Psoas muscle (tissue), 8 donors: ENCODE results near the gene PRDM2. TPM values are rescaled to one million over a fixed set of nuclear protein-coding genes. Genes with fewer than 3 reads are reported as not detected.

Experiments
- ATAC-seq, 4 donors: fragments of 200-7000 bp; cut with Tn5 transposase; one replicate each; pipeline ENCODE4 v1.9.1; 2020; ENCODE audit warnings: moderate library complexity in 3 of 4, mild to moderate bottlenecking in 2 of 4
- DNase-seq, 2 donors: peaks; one replicate each; pipeline ENCODE4 v3.0.0-alpha.2; 2020
- H3K27ac ChIP-seq: fragments of 200-600 bp; one replicate; pipeline ENCODE4 v1.8.0; 2022
- H3K27me3 ChIP-seq, 3 donors: fragments of 200-600 bp in 1 of 3; one replicate each; pipeline versions ENCODE4 v1.6.1 to v1.8.0; 2013 to 2022; ENCODE audit warnings: low read length in 2 of 3, mild to moderate bottlenecking in 2 of 3, moderate library complexity in 1 of 3; ENCODE audit not compliant: insufficient read depth in 3 of 3
- H3K36me3 ChIP-seq, 2 donors: fragments of 200-600 bp in 1 of 2; one replicate each; pipeline versions ENCODE4 v1.6.1 to v1.8.0; 2013 to 2022; ENCODE audit warnings: low read depth in 1 of 2, mild to moderate bottlenecking in 1 of 2, moderate library complexity in 1 of 2; ENCODE audit not compliant: insufficient read depth in 1 of 2
- H3K4me1 ChIP-seq: fragments of 200-600 bp; one replicate; pipeline ENCODE4 v1.8.0; 2022
- H3K4me3 ChIP-seq: fragments of 200-600 bp; one replicate; pipeline ENCODE4 v1.8.0; 2022; ENCODE audit warnings: mild to moderate bottlenecking
- H3K9me3 ChIP-seq: fragments of 200-600 bp; one replicate; pipeline ENCODE4 v1.8.0; 2022
- WGBS, 3 donors: extraction: QIAGEN DNeasy Blood & Tissue Kit; methylation state at CpG; one replicate each; pipeline versions ENCODE4 v1.1.6 to v1.1.7; 2013; 5-methylcytosine and 5-hydroxymethylcytosine counted together
- intact Hi-C, 2 donors: fragments of 100-400 bp; cut with DNase I; formaldehyde crosslinking; loops; one replicate each; pipeline versions ENCODE4 v1.11.0 to v1.14.2; 2022
- polyA plus RNA-seq, 3 donors: library from polyadenylated mRNA; stranded (reverse); fragments of 200-250 nt; gene quantifications; one replicate each; pipeline ENCODE4 v1.2.3, GENCODE V29; 2013
- total RNA-seq, 4 donors: library from RNA; stranded (reverse); fragmentation: NEBNext Ultra II Directional in 2 of 4; extraction: Animal tissue kit (Norgen Biotek cat#: 25700) in 2 of 4; gene quantifications; one replicate each; pipeline versions ENCODE4 v1.2.1 to v1.2.4, GENCODE V29; 2021 to 2023
- TF ChIP-seq, protein P1 (sequence below): fragments of 200-600 bp; IDR thresholded peaks from one replicate; pipeline ENCODE4 v1.8.0; 2022; ENCODE audit warnings: antibody characterized with exemption
- donor health status: healthy with polysubstance abuse.
- donor health status: DM: no; HTN: no; CAD: no; lungs with moderate emphysema.
- donor health status: Bipolar disorder and iron deficiency.
- donor health status: healthy.
- donor health status: DM: yes; HTN: yes; CAD: no.
- donor health status: DM: no; HTN: no; CAD: no.
- donor health status: DM: no; HTN: no; CAD: no.
- donor health status: DM: yes; HTN: yes; CAD: no.

Gene PRDM2
- total and polyA plus RNA-seq, 7 donors: 12.1 to 84.3 (median 44.3) TPM

DNA sequence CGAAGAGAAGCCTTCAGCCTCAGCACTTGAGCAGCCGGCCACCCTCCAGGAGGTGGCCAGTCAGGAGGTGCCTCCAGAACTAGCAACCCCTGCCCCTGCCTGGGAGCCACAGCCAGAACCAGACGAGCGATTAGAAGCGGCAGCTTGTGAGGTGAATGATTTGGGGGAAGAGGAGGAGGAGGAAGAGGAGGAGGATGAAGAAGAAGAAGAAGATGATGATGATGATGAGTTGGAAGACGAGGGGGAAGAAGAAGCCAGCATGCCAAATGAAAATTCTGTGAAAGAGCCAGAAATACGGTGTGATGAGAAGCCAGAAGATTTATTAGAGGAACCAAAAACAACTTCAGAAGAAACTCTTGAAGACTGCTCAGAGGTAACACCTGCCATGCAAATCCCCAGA lies 78.4 kb downstream of the PRDM2 start:
- TF ChIP-seq, protein P1, sequence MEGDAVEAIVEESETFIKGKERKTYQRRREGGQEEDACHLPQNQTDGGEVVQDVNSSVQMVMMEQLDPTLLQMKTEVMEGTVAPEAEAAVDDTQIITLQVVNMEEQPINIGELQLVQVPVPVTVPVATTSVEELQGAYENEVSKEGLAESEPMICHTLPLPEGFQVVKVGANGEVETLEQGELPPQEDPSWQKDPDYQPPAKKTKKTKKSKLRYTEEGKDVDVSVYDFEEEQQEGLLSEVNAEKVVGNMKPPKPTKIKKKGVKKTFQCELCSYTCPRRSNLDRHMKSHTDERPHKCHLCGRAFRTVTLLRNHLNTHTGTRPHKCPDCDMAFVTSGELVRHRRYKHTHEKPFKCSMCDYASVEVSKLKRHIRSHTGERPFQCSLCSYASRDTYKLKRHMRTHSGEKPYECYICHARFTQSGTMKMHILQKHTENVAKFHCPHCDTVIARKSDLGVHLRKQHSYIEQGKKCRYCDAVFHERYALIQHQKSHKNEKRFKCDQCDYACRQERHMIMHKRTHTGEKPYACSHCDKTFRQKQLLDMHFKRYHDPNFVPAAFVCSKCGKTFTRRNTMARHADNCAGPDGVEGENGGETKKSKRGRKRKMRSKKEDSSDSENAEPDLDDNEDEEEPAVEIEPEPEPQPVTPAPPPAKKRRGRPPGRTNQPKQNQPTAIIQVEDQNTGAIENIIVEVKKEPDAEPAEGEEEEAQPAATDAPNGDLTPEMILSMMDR: no peak
- Histone ChIP-seq H3K4me3 (no peak overlapping the region), H3K27ac (no peak overlapping the region), H3K27me3 (no peaks in the 10 kb centered on the region), H3K4me1 (no peaks in the 10 kb centered on the region), H3K36me3 (peaks cover 7 to 95% of the 10 kb centered on the region in 2 donors), H3K9me3 (no peaks in the 10 kb centered on the region)
- no peak for DNase-seq
- no peak for ATAC-seq
- intact Hi-C loops: no loop called here
- WGBS, 3 donors: 88 to 92% (median 91%) methylated on average over 7 of the region's 7 CpGs

DNA sequence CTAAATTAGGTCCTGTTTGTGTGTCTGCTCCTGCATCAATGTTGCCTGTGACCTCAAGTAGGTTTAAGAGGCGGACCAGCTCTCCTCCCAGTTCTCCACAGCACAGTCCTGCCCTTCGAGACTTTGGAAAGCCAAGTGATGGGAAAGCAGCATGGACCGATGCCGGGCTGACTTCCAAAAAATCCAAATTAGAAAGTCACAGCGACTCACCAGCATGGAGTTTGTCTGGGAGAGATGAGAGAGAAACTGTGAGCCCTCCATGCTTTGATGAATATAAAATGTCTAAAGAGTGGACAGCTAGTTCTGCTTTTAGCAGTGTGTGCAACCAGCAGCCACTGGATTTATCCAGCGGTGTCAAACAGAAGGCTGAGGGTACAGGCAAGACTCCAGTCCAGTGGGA lies 79.9 kb downstream of the PRDM2 start:
- Histone ChIP-seq H3K27me3 (no peaks in the 10 kb centered on the region), H3K4me3 (no peak overlapping the region), H3K4me1 (peaks cover 14% of the 10 kb centered on the region), H3K27ac (no peak overlapping the region), H3K9me3 (no peaks in the 10 kb centered on the region), H3K36me3 (peaks cover 8 to 89% of the 10 kb centered on the region in 2 donors)
- intact Hi-C loops: no loop called here
- ATAC-seq (no peak), DNase-seq (no peak)
- TF ChIP-seq, protein P1: no peak
- 66 to 76% (median 71%) methylated on average over 6 of the region's 6 CpGs for WGBS, 3 donors

DNA sequence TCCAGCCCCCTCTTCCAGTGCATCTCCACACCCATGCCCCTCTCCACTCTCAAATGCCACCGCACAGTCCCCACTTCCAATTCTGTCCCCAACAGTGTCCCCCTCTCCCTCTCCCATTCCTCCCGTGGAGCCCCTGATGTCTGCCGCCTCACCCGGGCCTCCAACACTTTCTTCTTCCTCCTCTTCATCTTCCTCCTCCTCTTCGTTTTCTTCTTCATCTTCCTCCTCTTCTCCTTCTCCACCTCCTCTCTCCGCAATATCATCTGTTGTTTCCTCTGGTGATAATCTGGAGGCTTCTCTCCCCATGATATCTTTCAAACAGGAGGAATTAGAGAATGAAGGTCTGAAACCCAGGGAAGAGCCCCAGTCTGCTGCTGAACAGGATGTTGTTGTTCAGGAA lies 80.8 kb downstream of the PRDM2 start:
- DNase-seq (no peak), ATAC-seq (no peak)
- TF ChIP-seq, protein P1: no peak
- peaks cover 15% of the 10 kb centered on the region for H3K4me1 ChIP-seq
- H3K27ac ChIP-seq: no peak overlapping the region
- H3K9me3 ChIP-seq: no peaks in the 10 kb centered on the region
- no peak overlapping the region for H3K4me3 ChIP-seq
- peaks cover 8 to 81% of the 10 kb centered on the region in 2 donors for H3K36me3 ChIP-seq
- 94 to 96% (median 95%) methylated on average over 6 of the region's 6 CpGs for WGBS, 3 donors
- no peaks in the 10 kb centered on the region for H3K27me3 ChIP-seq
- intact Hi-C loops: no loop called here

DNA sequence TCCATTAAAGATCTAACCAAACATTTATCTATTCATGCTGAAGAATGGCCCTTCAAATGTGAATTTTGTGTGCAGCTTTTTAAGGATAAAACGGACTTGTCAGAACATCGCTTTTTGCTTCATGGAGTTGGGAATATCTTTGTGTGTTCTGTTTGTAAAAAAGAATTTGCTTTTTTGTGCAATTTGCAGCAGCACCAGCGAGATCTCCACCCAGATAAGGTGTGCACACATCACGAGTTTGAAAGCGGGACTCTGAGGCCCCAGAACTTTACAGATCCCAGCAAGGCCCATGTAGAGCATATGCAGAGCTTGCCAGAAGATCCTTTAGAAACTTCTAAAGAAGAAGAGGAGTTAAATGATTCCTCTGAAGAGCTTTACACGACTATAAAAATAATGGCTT lies 81.2 kb downstream of the PRDM2 start:
- Histone ChIP-seq H3K4me3 (no peak overlapping the region), H3K36me3 (peaks cover 8 to 76% of the 10 kb centered on the region in 2 donors), H3K4me1 (peaks cover 15% of the 10 kb centered on the region), H3K27ac (no peak overlapping the region), H3K27me3 (no peaks in the 10 kb centered on the region), H3K9me3 (no peaks in the 10 kb centered on the region)
- intact Hi-C loops: no loop called here
- DNase-seq (no peak), ATAC-seq (no peak)
- TF ChIP-seq, protein P1: no peak
- WGBS, 3 donors: 82 to 86% (median 83%) methylated on average over 6 of the region's 6 CpGs

DNA sequence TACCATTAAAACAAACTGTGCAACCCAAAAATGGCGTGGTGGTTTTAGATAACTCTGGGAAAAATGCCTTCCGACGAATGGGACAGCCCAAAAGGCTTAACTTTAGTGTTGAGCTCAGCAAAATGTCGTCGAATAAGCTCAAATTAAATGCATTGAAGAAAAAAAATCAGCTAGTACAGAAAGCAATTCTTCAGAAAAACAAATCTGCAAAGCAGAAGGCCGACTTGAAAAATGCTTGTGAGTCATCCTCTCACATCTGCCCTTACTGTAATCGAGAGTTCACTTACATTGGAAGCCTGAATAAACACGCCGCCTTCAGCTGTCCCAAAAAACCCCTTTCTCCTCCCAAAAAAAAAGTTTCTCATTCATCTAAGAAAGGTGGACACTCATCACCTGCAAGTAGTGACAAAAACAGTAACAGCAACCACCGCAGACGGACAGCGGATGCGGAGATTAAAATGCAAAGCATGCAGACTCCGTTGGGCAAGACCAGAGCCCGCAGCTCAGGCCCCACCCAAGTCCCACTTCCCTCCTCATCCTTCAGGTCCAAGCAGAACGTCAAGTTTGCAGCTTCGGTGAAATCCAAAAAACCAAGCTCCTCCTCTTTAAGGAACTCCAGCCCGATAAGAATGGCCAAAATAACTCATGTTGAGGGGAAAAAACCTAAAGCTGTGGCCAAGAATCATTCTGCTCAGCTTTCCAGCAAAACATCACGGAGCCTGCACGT lies 82.1 kb downstream of the PRDM2 start:
- peaks cover 15% of the 10 kb centered on the region for H3K4me1 ChIP-seq
- DNase-seq (no peak), ATAC-seq (no peak)
- no peak overlapping the region for H3K4me3 ChIP-seq
- no peaks in the 10 kb centered on the region for H3K9me3 ChIP-seq
- TF ChIP-seq, protein P1: no peak
- 71 to 83% (median 73%) methylated on average over 20 of the region's 20 CpGs for WGBS, 3 donors
- no peaks in the 10 kb centered on the region for H3K27me3 ChIP-seq
- peaks cover 8 to 76% of the 10 kb centered on the region in 2 donors for H3K36me3 ChIP-seq
- no peak overlapping the region for H3K27ac ChIP-seq
- intact Hi-C loops: no loop called here
